GM12878 (cell line): Measurements from ENCODE around the gene AKT3. TPM values are rescaled to one million over a fixed set of nuclear protein-coding genes. Genes with fewer than 3 reads are reported as not detected.

Source experiments
- ATAC-seq: fragments of 200-7000 bp; cut with Tn5 transposase; 3 replicates; pipeline ENCODE4 v1.9.1; 2020; ENCODE audit warnings: mild to moderate bottlenecking, moderate library complexity
- BruUV-seq: library from RNA; stranded (reverse); fragments of 400-500 nt; replicated peaks from 2 replicates; lab custom pipeline; 2021; lab: Mats Ljungman, UMichigan
- CTCF ChIA-PET: fragments of 300-600 bp; sonication (Branson Sonifier 250); formaldehyde crosslinking; extraction: SDS; loops from one replicate; lab custom pipeline; 2021; ENCODE audit warnings: inconsistent platforms; lab: Yijun Ruan, JAX
- POLR2A ChIA-PET: fragments of 350-600 bp; formaldehyde crosslinking; extraction: SDS; loops from one replicate; lab custom pipeline; 2021; ENCODE audit warnings: inconsistent platforms; lab: Charles Lee
- RAD21 ChIA-PET: fragments of 300-600 bp; sonication (Branson Sonifier 250); formaldehyde crosslinking; loops from one replicate; lab custom pipeline; 2023; ENCODE audit warnings: antibody characterized with exemption; ENCODE audit not compliant: unreplicated experiment; lab: Charles Lee
- SMC1A ChIA-PET: fragments of 300-600 bp; sonication (Branson Sonifier 250); formaldehyde crosslinking; loops from one replicate; lab custom pipeline; 2023; ENCODE audit not compliant: unreplicated experiment, uncharacterized antibody; lab: Charles Lee
- DNase-seq: peaks from one replicate; pipeline ENCODE4 v3.0.0-alpha.2; 2011; ENCODE audit warnings: low read depth, low spot score
- FAIRE-seq: peaks from 3 replicates; lab custom pipeline; 2011; peaks lifted over from hg19 to GRCh38; lab: Jason Lieb, UNC
- H2AFZ ChIP-seq: 2 replicates; pipeline ENCODE4 v1.6.0; 2011; ENCODE audit warnings: low read depth, low read length, control low read depth; ENCODE audit not compliant: control insufficient read depth
- H3K27ac ChIP-seq: 2 replicates; pipeline ENCODE4 v1.5.1; 2011; ENCODE audit warnings: control low read depth; ENCODE audit not compliant: control insufficient read depth, insufficient read depth
- H3K27me3 ChIP-seq, 2 experiments: replicated peaks in 1 of 2; 2 replicates each; pipeline versions ENCODE4 v1.6.0 to v1.6.1; 2011; ENCODE audit warnings: low read length in 1 of 2; ENCODE audit not compliant: control insufficient read depth in 2 of 2, insufficient read depth in 2 of 2
- H3K36me3 ChIP-seq, 2 experiments: 2 replicates each; pipeline ENCODE4 v1.5.1; 2011; ENCODE audit warnings: low read length in 1 of 2; ENCODE audit not compliant: control insufficient read depth in 2 of 2, insufficient read depth in 2 of 2
- H3K4me1 ChIP-seq: 2 replicates; pipeline ENCODE4 v1.6.1; 2011; ENCODE audit warnings: mild to moderate bottlenecking, low read length, moderate library complexity, mixed read lengths; ENCODE audit not compliant: control insufficient read depth, insufficient read depth
- H3K4me2 ChIP-seq: 2 replicates; pipeline ENCODE4 v1.6.0; 2011; ENCODE audit warnings: control low read depth; ENCODE audit not compliant: control insufficient read depth, insufficient read depth
- H3K4me3 ChIP-seq: fragments of 200-600 bp; sonication (generic); 2 replicates; pipeline ENCODE4 v1.5.1; 2016
- H3K79me2 ChIP-seq: 2 replicates; pipeline ENCODE4 v1.6.0; 2011; ENCODE audit warnings: low read length; ENCODE audit not compliant: control insufficient read depth, insufficient read depth
- H3K9ac ChIP-seq: 2 replicates; pipeline ENCODE4 v1.8.0; 2011; ENCODE audit warnings: low read length, control low read depth, mixed read lengths; ENCODE audit not compliant: control insufficient read depth, insufficient read depth
- H3K9me3 ChIP-seq: replicated peaks from 3 replicates; pipeline ENCODE4 v1.5.1; 2011; ENCODE audit warnings: mild to moderate bottlenecking, low read length; ENCODE audit not compliant: control insufficient read depth, insufficient read depth
- H4K20me1 ChIP-seq: 2 replicates; pipeline ENCODE4 v1.6.0; 2011; ENCODE audit not compliant: control insufficient read depth, insufficient read depth
- ASH2L ChIP-seq: fragments of 300-600, 200-600 bp; sonication (generic); IDR thresholded peaks from 2 replicates; pipeline ENCODE4 v1.6.1; 2017; ENCODE audit warnings: low read depth, mild to moderate bottlenecking, borderline replicate concordance
- CHD1 ChIP-seq: IDR thresholded peaks from 2 replicates; pipeline ENCODE4 v1.6.1; 2012; ENCODE audit warnings: low read depth, low read length, improper control_type of control experiment
- JUNB ChIP-seq: IDR thresholded peaks from 2 replicates; pipeline ENCODE4 v1.6.1; 2016; ENCODE audit warnings: antibody characterized with exemption, mild to moderate bottlenecking
- NFXL1 ChIP-seq: fragments of 450-650 bp; IDR thresholded peaks from 2 replicates; pipeline ENCODE4 v1.6.1; 2017; ENCODE audit warnings: antibody characterized with exemption, mild to moderate bottlenecking, borderline replicate concordance
- RAD51 ChIP-seq: fragments of 450-650 bp; IDR thresholded peaks from 2 replicates; pipeline ENCODE4 v1.6.1; 2016; ENCODE audit warnings: moderate library complexity, mild to moderate bottlenecking, inconsistent platforms
- RUNX3 ChIP-seq: IDR thresholded peaks from 2 replicates; pipeline ENCODE4 v1.6.1; 2012; ENCODE audit warnings: low read length, inconsistent platforms
- SMC3 ChIP-seq: IDR thresholded peaks from 2 replicates; pipeline ENCODE4 v1.6.1; 2011; ENCODE audit warnings: low read length, improper control_type of control experiment, borderline replicate concordance
- TCF12 ChIP-seq: IDR thresholded peaks from 2 replicates; pipeline ENCODE4 v1.6.1; 2011; ENCODE audit warnings: low read depth, mild to moderate bottlenecking, low read length
- TCF7 ChIP-seq: IDR thresholded peaks from 2 replicates; pipeline ENCODE4 v1.6.1; 2014; ENCODE audit warnings: antibody characterized with exemption, borderline replicate concordance
- ZNF217 ChIP-seq: fragments of 450-650 bp; IDR thresholded peaks from 2 replicates; pipeline ENCODE4 v1.6.1; 2017; ENCODE audit warnings: antibody characterized with exemption, mild to moderate bottlenecking
- ZNF24 ChIP-seq: fragments of 450-650 bp; IDR thresholded peaks from 2 replicates; pipeline ENCODE4 v1.6.1; 2017; ENCODE audit warnings: antibody characterized with exemption, mild to moderate bottlenecking
- WGBS: methylation state at CpG from one replicate; pipeline ENCODE4 v1.1.6; 2016; ENCODE audit warnings: low lambda C conversion rate; ENCODE audit not compliant: insufficient replicate concordance, insufficient coverage; ENCODE audit errors: missing lambda C conversion rate; 5-methylcytosine and 5-hydroxymethylcytosine counted together
- in situ Hi-C: fragments of 300-500 bp; cut with MboI; formaldehyde crosslinking; loops from 9 replicates; pipeline ENCODE4 v1.14.3; 2018; ENCODE audit warnings: mixed read lengths
- intact Hi-C: fragments of 100-400 bp; cut with micrococcal nuclease; formaldehyde crosslinking; loops from one replicate; pipeline ENCODE4 v1.14.2; 2022; ENCODE audit not compliant: unreplicated experiment
- polyA plus RNA-seq, 11 experiments: library from polyadenylated mRNA; depleted of rRNA in 4 of 11; unstranded in 6 of 11; stranded (reverse) in 5 of 11; fragments of >200 nt; fragmentation: Nextera tagmentation in 4 of 11; fragmentation: Illumina TruSeq in 1 of 11; extraction: Ambion mirVana in 4 of 11; extraction: Trizol in 1 of 11; gene quantifications; 1 replicate in 1 of 11; 2 replicates in 10 of 11; pipeline versions ENCODE4 v1.2.1 to v1.2.3, GENCODE V29; 2011 to 2016; ENCODE audit warnings: inconsistent platforms in 2 of 11, missing spikeins in 2 of 11, low read depth in 1 of 11
- total RNA-seq, 4 experiments: library from RNA; depleted of rRNA in 3 of 4; stranded (reverse); fragments of >200 nt in 3 of 4; fragmentation: Illumina TruSeq in 1 of 4; extraction: Trizol in 1 of 4; gene quantifications; 2 replicates each; pipeline versions ENCODE4 v1.2.1 to v1.2.3, GENCODE V29; 2013 to 2021
- TF ChIP-seq, protein P1 (sequence below): fragments of 450-650 bp; IDR thresholded peaks from 2 replicates; pipeline ENCODE4 v1.6.1; 2018; ENCODE audit warnings: mild to moderate bottlenecking, low read depth, moderate library complexity; ENCODE audit not compliant: partially characterized antibody
- TF ChIP-seq, protein P2 (sequence below), 3 experiments: IDR thresholded peaks in 2 of 3; conservative IDR thresholded peaks in 1 of 3; 2 replicates each; pipeline ENCODE4 v1.5.1; 2011; ENCODE audit warnings: low read depth in 3 of 3, low read length in 3 of 3, mild to moderate bottlenecking in 3 of 3, control low read depth in 2 of 3, moderate library complexity in 2 of 3, inconsistent platforms in 1 of 3, mixed read lengths in 1 of 3; ENCODE audit not compliant: control insufficient read depth in 2 of 3, insufficient read depth in 1 of 3; ENCODE audit errors: extremely low read depth in 1 of 3

Gene AKT3
- total and polyA plus RNA-seq, 10 of the 15 experiments (the other 5 are each of a cell fraction or from before 2014, with no cell fraction given) = 0.03 to 0.56 (median 0.19) TPM

DNA sequence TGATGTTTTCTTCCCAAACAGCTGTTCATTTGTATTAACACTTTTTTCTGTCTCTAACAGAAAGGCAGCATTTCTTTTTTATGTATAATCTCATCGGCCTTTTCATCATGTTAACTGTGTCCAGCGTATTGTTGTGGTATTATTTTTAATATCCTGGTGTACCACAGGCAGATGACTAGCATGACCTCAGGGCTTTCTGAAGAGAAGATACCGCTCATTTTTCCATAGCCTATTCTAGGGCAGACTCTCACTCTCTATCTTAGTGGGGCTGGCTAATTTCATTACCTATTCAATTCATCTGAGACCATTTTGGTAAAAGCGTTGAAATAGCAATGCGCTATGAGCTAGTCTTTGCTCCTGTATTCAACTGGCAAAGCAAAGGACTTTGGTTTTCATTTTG lies 384.3 kb downstream of the AKT3 start:
- H3K4me2 ChIP-seq = no peak overlapping the region
- SMC1A ChIA-PET = interaction anchor here (1.3 kb wide), 2 partner anchors 11 to 15 kb away, joined by 3 to 4 read pairs; no protein-coding TSS in a partner anchor
- H3K9me3 ChIP-seq = no peaks in the 10 kb centered on the region
- 12% methylated on average over 5 of the region's 5 CpGs for WGBS
- no peaks in the 10 kb centered on the region for H4K20me1 ChIP-seq
- FAIRE-seq (no peak), ATAC-seq (no peak), DNase-seq (no peak)
- in situ Hi-C loops (no loop called here), intact Hi-C loops (no loop called here)
- POLR2A ChIA-PET = no interaction called here
- RAD21 ChIA-PET = interaction anchor here (0.6 kb wide), 1 partner anchor 123 kb away, joined by 3 read pairs; no protein-coding TSS in a partner anchor
- BruUV-seq = no TSS peak
- no peak overlapping the region for H3K27ac ChIP-seq
- TF ChIP-seq JUNB (0 out of 2 replicates have a peak, but pooled peaks have one; percentile 34), RUNX3 (peak; percentile 58), CHD1 (no peak)
- no peak overlapping the region for H3K9ac ChIP-seq
- no peaks in the 10 kb centered on the region for H3K27me3 ChIP-seq
- no peaks in the 10 kb centered on the region for H3K36me3 ChIP-seq
- H2AFZ ChIP-seq = no peak overlapping the region
- CTCF ChIA-PET = no interaction called here
- no peaks in the 10 kb centered on the region for H3K4me1 ChIP-seq
- H3K79me2 ChIP-seq = no peaks in the 10 kb centered on the region
- H3K4me3 ChIP-seq = no peak overlapping the region

DNA sequence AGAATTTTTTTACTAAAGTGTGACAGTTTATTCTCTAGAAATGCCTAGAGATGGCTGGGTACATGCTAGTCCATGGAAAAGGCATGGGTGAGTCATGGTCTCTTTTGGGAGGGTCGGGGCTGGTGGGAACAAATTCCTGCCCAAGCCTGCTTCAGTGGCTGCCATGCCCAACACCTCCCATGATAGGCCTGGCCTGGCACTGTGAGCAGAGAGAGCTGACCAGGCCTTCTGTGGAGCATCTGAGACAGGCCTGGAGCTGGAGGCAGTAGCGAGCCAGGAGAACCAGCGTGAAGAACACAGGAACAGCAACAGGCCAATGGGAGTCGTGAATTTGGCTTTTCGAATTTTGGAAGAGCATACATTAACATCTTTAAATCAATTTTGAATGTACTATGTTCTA lies 385.0 kb downstream of the AKT3 start:
- H3K4me3 ChIP-seq = no peak overlapping the region
- FAIRE-seq (no peak), DNase-seq (no peak), ATAC-seq (no peak)
- ChIA-PET RAD21 (no interaction called here), POLR2A (no interaction called here), SMC1A (interaction anchor here (1.3 kb wide), 2 partner anchors 12 to 14 kb away, joined by 3 to 4 read pairs; no protein-coding TSS in a partner anchor), CTCF (no interaction called here)
- no peaks in the 10 kb centered on the region for H3K9me3 ChIP-seq
- no peaks in the 10 kb centered on the region for H3K36me3 ChIP-seq
- intact Hi-C loops = no loop called here
- in situ Hi-C loops = no loop called here
- no TSS peak for BruUV-seq
- H4K20me1 ChIP-seq = no peaks in the 10 kb centered on the region
- no peak overlapping the region for H3K4me2 ChIP-seq
- H3K79me2 ChIP-seq = no peaks in the 10 kb centered on the region
- WGBS = 96% methylated on average over 5 of the region's 5 CpGs
- H2AFZ ChIP-seq = no peak overlapping the region
- no peak overlapping the region for H3K27ac ChIP-seq
- TF ChIP-seq, protein P1, sequence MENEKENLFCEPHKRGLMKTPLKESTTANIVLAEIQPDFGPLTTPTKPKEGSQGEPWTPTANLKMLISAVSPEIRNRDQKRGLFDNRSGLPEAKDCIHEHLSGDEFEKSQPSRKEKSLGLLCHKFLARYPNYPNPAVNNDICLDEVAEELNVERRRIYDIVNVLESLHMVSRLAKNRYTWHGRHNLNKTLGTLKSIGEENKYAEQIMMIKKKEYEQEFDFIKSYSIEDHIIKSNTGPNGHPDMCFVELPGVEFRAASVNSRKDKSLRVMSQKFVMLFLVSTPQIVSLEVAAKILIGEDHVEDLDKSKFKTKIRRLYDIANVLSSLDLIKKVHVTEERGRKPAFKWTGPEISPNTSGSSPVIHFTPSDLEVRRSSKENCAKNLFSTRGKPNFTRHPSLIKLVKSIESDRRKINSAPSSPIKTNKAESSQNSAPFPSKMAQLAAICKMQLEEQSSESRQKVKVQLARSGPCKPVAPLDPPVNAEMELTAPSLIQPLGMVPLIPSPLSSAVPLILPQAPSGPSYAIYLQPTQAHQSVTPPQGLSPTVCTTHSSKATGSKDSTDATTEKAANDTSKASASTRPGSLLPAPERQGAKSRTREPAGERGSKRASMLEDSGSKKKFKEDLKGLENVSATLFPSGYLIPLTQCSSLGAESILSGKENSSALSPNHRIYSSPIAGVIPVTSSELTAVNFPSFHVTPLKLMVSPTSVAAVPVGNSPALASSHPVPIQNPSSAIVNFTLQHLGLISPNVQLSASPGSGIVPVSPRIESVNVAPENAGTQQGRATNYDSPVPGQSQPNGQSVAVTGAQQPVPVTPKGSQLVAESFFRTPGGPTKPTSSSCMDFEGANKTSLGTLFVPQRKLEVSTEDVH = no peak
- TF ChIP-seq TCF7 (no peak), ZNF24 (no peak), RAD51 (no peak), ZNF217 (no peak), SMC3 (no peak), TCF12 (no peak), NFXL1 (no peak), ASH2L (no peak)
- TF ChIP-seq, protein P2, sequence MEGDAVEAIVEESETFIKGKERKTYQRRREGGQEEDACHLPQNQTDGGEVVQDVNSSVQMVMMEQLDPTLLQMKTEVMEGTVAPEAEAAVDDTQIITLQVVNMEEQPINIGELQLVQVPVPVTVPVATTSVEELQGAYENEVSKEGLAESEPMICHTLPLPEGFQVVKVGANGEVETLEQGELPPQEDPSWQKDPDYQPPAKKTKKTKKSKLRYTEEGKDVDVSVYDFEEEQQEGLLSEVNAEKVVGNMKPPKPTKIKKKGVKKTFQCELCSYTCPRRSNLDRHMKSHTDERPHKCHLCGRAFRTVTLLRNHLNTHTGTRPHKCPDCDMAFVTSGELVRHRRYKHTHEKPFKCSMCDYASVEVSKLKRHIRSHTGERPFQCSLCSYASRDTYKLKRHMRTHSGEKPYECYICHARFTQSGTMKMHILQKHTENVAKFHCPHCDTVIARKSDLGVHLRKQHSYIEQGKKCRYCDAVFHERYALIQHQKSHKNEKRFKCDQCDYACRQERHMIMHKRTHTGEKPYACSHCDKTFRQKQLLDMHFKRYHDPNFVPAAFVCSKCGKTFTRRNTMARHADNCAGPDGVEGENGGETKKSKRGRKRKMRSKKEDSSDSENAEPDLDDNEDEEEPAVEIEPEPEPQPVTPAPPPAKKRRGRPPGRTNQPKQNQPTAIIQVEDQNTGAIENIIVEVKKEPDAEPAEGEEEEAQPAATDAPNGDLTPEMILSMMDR (IDR thresholded peaks at IDR 0.05 in 2 of 3, conservative IDR thresholded peaks at IDR 0.05 in 1 of 3; ENCODE audit: control insufficient read depth in 2 of 3, extremely low read depth in 1 of 3, insufficient read depth in 1 of 3, low read depth in 3 of 3, low read length in 3 of 3) = no peak
- TF ChIP-seq, all 136 proteins: peak for 0
- Histone ChIP-seq H3K9ac (no peak overlapping the region), H3K4me1 (no peaks in the 10 kb centered on the region), H3K27me3 (no peaks in the 10 kb centered on the region)
